Mesenteric fat pad (tissue), 1 donor: ENCODE results near the gene RBMS3. TPM values are rescaled to one million over a fixed set of nuclear protein-coding genes. Genes with fewer than 3 reads are reported as not detected.

Experiments used
- DNase-seq: peaks from one replicate; pipeline ENCODE4 v3.0.0-alpha.2; 2020; ENCODE audit warnings: low spot score
- total RNA-seq: library from RNA; stranded (reverse); fragmentation: NEBNext Ultra II Directional; extraction: Animal tissue kit (Norgen Biotek cat#: 25700); gene quantifications from one replicate; pipeline ENCODE4 v1.2.1, GENCODE V29; 2021
- donor health status: DM: yes; HTN: yes; CAD: no.

RBMS3 gene
- total RNA-seq, 1 donor from 2014 or later, result 127 TPM

DNA sequence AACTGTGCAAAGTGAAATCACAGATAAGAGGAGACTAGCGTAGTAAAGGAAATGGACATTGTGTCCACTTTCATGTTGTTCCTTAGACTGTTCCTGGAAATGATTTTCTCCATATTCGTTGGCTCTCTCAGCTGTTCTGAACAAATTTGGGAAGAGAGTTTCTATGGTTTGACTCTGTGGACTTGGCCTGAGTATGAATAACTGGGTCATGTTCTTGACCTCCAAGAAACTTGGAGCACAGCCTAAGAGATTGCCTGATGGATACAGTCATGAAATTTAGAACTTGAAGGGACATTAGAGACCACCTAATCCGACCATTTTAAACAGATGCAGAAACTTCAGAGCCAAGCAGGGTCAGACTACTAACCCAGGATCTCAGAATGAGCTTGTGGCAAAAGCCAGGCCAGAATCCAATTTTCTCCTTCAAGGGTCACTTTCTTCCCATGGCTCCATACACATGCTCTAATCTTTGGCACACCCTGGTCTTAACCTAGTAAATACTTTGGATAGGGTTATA is 430.4 kb downstream of the RBMS3 start:
- DNase-seq, result no peak

DNA sequence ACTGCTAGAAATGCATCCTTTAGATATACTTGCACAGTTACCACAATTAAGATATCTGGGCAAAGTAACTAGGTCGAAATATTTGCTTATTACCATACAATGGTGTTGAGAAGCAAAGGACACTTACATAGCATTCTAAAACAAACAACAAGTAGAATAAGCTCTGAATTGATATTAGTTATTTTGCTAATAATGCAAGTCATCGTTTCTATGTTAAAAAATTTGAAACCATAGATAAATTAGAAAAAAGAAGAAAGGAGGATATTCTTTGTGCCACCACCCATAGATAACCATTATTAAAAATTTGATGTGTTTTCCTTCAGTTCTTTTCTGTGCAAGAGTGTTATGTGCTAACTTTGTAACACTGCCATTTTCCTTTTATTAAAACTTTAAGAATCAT is 435.3 kb downstream of the RBMS3 start:
- DNase-seq, result no peak

DNA sequence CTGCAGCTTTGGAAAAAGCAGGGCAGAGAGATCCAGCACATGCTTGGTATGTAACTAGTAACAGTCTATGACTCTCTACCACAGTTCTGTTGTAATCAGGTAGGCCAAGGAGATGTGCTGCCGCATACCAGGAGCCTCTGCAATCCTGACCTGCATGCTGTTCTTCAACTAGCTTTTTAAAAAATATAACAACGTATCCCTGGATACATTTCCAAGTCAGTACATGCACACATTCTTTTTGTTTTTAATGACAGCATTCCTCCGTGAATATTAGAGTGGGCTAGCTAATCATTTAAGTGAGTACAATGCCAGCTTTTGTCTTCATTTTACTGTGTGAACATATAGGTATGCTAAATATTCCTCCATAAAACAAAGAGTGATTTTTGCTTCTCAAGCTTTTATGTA is 437.8 kb downstream of the RBMS3 start:
- DNase-seq, result no peak

DNA sequence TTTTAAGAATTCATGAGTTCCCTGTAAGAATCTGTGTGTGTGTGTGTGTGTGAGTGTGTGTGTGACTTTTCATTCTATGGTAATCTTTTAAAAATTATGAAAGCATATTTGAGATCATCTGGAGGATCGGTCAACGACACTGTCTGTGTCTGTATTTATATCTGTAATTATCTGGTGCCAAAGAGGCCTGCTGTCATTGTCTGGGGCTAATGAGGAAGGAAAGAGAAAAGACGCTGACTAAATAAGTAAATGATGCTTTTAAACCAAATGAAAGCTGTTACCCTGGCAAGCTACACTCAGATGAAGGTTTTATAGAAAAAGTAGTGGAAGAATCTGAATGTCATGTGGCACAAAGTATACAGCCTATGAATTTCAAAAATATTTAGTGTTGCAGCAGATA is 439.8 kb downstream of the RBMS3 start:
- no peak for DNase-seq

DNA sequence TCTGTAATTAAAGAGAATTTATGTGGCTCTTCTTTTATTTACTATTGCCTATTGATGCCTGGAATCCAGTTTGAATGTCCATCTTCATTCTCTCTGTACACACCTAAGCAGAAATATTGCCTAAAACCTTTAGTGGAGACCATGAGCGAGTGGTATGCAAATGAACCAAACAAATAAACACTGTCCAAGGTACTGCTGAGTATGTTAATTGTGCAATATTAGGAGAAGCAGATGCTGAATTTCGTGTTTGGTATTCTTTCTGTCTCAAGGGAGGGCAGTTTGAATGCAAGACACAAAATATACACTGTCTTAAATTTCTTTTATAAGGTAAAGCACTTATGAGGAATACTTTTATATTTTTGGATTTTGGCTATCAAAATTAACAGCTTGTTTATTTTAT is 440.9 kb downstream of the RBMS3 start:
- DNase-seq, result no peak

DNA sequence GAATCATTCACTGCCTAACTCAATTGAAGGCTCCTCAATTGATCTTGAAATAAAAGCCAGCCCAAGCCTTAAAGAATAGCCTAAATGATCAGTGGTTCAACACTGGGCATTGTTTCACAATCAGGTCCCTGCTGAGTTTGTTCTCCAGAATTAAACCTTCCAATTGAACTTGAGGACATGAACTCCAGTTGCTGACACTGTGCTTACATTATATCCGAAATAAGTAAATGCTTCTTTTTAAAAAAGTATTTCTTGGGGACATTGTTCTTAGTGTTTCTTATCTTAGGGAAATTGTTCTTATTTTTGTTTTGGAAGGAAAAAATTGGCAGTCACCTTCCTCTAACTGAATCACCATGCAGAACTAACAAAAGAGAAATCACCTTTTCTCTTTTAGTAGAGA is 450.2 kb downstream of the RBMS3 start:
- DNase-seq, result no peak

DNA sequence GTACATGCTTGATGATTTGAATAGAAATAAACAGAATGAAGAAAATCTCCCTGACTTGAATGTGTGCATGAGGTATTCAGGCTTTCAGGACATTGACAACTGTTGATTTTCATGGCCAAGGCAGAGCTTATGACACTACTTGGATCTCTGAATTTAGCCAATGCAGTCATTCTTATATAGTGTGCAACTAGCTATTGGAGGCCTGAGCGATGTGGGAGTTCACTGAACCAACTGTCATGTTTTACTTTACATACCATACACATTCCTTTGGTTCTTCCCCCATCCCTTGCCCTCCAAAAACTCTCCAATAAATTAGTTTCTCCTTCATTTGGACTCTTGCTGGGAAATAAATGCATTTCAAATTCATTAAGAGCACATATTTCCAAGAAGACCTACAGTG is 460.4 kb downstream of the RBMS3 start:
- DNase-seq, result no peak

DNA sequence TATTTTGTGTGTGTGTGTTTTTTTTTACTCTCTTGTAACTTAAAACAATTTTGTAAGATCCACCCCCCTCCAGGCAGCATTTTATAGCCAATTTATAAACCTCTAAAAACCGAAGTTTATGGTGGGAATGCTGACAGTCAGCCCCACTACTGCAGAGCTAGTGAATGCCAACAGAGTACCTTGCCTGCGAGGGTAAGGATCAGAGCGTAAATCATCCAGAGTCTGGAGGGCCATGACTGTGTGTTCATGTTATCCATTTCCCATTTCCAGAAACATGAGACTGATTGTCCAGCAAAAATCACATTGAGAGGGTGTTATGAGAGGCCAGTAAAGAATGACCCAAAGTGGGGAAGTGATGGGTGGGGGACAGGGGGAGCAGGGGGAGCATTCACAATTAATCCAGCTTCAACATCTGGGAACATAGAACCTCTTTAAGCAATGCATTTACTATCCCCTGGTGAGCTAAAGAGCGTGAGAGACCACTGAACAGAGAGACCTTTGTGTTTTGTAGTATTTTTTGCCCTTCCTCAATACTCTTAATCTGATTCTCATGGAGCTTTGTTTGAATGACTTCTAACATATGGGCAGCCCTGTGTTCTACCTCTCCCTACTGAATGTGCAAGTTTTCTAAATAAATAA is 464.5 kb downstream of the RBMS3 start:
- DNase-seq, result no peak

DNA sequence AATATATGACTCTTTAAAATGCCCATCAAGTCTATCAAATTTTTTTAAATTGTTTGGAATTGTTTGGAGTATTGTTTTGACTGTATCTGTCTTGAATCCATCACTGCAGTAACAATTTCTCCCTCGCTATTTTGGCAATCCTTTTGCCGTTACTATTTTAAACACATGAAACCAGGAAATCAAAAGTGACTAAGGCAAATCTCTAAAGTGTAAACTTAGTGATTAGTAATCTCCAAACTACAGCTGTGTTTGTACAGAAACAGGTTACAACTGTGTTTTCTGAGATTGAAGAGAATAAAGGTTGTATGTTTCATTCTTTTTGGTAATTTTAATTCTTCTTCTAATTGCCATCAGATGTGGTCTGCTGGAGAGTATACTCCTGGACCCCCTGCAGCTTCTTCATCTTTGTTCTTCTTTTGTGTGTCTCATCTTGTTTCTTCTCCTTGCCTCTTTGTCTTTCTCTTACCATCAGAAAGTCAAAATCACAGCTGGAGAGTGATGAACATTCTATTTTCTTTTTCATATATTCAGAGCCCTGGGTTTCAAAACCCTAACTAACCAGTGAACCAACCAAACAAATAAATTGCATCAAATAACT is 465.4 kb downstream of the RBMS3 start:
- DNase-seq, result no peak

DNA sequence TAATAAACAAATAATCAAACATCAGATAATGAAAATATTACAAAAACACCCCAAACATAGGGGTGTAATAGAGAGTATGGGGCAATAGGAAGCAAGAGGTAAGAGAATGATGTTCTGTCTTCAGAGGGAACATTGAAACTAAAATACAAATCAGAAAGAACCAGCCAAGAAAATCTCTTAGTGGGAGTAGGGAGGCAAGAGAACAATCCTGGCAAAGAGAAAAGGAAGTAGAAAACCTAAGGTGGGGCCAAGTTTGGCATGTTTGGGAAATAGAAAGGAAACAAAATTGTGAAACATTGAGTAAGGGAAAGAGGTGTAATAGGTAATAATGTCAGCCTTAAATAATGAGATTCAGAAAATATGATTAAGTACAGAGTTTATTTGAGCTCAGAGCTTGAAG is 467.1 kb downstream of the RBMS3 start:
- no peak for DNase-seq

DNA sequence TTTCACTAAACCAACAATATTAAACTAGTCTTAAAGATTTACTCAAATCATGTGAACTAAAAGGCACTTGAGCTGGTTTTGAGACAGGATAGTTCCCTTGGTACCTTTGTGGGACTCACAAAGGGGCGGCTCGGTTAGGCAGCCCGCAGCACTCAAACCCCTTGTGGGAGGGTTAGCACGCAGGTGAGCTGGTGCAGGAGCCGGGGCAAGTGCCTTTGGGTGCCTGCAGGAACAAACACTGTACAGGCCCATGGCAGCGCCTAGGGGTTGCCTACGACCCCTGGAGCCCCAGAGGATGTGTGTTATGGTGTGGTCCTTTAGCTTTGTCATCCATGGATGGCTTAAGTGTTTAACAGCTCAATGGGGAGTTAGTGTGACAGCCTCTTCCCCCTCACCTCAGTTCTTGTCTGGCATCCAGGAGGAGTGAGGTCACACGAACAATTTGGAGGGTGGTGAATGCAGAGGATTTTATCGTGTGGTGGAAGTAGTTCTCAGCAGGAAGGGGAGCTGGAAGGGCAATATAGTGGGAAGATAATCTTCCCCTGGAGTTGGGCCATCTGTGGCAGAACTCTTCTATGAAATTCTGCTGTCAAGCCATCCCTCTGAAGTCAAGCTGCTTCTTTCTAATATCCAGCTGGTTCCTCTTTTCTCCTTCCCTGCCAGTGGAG is 470.9 kb downstream of the RBMS3 start:
- DNase-seq, result no peak

DNA sequence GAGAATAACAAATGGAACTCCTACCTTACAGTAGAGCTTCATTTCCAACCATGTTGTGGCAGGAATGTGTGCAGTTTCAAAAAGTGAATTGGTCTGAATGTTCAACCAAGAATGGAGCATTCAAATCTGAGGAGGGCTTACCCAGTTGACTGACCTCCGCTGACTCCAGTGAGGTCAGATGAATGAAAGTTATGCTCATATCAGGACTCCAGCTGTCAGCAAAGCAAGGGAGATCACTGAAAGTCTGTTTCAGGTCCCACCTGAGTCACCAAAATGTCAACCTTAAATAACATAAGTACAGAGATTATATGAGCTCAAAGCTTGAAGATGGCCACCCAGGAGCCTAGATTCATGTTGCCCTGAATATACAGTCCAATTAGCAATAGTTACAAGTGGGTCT is 473.5 kb downstream of the RBMS3 start:
- DNase-seq, result no peak

DNA sequence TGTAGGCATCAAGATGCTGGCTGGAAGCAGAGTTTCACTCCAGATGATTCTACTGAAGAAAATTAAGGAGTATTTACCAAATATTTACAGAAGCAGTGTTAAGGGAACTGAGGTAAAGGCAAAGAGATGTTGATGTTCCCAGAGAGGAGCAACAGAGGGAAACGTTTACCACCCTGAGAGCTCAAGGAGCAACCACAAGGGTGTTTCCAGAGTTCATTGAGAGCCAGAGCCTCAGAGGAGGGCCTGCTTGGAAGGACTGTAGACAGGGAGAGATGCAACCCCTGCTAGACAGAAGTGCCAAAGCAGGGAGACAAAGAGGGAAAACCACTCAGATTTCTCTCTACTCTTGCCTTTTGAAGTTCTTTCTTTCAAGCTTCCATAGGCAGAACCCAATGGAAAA is 474.5 kb downstream of the RBMS3 start:
- DNase-seq, result no peak

DNA sequence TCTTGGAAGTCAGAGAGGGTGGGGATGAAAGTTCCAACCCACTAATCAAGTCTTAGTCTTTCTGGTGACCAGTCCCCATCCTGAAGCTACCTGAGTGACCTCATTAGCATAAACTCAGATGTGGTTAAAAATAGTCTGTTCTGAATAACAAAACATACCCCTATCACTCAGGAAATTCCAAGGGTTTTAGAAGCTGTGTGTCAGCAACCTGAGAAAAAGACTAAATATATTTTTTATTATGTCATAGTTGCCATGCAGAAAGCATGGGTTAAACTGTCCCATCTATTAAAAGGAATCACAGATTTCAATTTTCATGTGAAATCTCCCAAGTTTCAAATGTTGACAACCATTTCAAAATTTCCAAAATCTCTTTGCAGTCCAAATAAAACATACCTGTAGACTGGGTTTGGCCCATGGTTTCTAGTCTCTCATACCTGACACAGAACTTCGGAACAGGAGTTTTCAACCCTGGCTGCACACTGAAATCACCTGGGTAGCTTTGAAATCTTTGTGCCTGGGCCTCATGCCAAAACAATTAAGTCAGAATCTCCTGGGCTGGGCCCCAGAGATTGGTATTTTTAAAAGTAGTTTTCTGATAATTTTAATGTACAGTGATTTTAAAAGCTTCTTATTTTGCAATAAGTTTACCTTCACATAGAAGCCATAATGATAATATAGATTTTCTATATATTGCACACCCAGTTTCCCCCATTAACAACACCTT is 476.3 kb downstream of the RBMS3 start:
- DNase-seq, result no peak

DNA sequence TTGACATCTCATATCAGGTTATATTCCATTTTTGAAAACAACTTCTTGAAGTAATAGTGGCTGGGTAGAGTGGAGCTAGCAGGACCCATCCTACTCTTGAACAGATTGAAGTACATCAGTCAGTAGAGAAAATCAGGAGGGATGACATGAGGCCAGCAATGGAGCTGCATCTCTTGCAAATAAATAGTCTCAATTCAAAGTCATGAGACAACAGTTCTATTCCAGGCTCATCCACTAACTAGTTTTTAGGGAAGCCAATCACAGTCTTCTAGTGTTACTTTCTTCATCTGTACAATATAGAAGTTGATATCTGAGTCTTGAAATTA is 477.2 kb downstream of the RBMS3 start:
- DNase-seq, result no peak

DNA sequence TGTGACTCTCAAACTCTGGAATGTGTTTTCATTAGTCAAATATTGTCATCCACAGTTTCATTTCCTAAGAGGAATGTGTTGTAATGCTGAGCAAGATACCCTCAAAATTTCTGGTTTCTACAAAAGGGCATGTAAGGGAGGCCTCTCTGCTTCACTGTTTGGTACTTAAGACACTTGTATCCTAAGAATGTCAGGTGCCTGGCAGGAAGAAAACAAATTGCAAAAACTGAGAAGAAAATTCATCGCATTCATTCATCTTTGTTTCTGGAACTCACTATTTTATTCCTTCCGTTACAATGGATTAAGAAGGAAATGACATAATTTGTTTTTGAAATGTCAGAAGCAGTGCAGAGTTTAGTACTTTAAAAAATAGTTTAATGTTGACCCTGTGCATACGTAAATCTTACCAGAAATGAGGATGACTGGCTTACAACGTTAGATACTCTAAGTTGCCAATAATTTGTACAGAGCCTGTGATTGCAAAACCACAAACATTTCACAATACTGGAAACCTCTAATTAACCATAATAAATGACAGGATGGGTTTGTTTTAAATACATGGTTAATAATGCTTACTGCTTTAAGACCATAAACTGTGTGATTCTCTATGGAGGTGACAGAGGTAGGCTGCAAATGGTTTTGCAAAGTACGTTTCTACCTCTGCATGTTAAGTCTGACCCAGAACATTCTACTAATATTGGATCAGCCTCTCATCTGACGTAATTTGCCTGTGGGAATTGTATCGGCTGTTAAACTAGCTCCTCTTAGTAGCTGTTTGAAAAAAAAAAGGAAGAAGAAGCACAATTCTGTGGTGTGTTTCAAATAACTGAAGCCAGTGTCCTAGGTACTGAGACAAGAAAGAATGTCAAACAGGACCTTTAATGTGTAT is 477.8 kb downstream of the RBMS3 start:
- no peak for DNase-seq

DNA sequence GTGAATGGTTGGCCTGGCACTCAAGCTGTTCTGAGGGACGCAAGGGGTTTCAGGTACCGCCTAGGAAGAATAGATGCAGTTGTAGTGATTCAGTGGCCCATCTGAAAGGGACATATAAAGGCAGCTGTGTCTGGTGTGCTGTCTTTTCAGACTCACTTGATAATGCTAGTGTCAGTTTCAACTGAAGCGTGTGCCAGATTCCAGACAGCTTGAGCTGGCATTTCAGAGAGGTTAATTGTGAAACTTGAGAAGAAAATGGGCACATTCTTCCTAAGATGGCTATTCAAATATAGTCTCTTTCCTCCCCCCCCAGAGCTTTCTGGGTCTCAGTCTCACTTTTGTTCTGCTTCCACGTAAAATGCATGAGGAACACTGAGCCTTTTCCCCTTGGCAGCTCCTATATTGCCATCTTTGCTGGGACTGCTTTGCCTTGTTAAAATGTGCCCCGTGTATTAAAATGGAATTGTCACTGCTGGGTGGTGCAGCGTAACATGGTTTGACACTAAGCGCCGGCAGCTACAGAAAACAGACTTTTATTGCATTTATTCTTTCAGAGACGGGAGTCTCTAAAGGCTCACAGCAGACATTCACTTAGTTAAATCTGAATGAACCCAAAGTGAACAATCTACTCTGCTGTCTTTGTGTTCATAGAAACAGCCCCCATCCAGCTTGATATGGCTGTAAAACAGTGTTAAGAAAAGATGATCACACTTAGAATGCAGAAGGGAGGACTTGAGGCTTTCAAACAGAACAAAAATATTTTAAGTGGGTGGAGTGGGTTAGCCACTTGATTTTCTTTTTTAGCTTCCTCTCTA is 478.7 kb downstream of the RBMS3 start:
- no peak for DNase-seq

DNA sequence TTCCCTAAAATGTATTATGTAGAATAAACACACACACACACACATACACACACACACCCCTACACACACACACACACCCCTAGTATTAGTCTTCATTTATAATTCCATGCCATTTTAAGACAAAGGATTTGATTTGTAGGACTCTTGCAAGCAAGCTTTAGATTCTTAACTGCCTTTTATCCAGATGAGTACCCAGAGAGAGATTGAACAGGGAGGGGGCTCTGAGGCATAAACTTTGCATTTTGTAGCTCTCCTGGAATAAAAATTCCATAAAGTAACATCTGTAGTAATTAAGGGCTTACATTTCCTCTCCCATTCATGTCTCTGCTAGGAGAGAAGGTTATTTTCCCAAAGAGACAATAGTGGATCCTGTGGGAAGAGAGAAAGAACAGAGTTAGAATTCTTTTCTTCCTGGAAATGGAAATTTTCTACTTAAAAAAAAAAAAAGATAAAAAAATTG is 479.4 kb downstream of the RBMS3 start:
- DNase-seq, result no peak

DNA sequence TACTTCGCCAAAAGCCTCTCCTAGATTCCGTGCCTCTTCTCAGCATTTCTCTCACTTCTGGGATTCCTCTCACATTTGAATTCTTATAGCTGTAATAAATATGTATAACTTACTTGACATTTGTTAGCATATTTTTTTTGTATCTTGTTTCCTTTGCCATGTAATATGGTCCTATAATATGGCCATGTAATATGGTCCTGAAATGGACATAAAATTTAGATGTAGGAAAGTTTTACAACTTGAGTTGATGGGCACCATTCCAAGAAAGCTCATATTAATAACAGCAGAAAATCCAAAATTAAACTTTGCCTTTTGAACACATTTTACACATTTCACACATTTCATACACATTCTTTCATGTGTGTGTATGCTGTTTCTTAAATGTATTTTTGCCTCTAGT is 480.6 kb downstream of the RBMS3 start:
- no peak for DNase-seq

DNA sequence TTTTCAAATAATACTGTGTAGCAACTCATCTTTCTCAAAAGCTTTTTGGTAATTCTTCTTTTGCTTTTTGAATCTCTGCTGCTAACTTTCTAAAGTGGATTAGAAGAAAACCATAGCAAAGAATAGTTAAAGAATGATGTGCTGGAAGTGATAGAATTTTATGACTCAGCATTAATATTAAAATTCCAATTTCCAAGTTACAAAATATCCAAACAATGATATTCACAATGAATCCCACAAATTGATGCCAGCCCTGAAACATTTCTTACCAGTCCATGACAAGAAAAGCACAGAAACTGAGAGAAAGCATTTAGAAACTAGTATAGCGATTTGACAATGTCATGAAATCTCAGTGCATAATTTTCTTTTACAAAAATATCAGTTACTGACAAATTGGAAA is 482.2 kb downstream of the RBMS3 start:
- no peak for DNase-seq
